Sigmoid colon (tissue), 4 donors: ENCODE results near the gene CPM.

ENCODE experiments used
- CTCF ChIP-seq, 4 experiments: fragments of 450-650 bp in 3 of 4; fragments of 200-600 bp in 1 of 4; IDR thresholded peaks; one replicate each; pipeline ENCODE4 v1.5.1; 2016 to 2019; ENCODE audit warnings: antibody characterized with exemption in 4 of 4, mild to moderate bottlenecking in 3 of 4, moderate library complexity in 2 of 4
- EP300 ChIP-seq, 4 donors: sonication (generic); formaldehyde crosslinking; IDR thresholded peaks; one replicate each; pipeline ENCODE4 v1.6.1; 2017; ENCODE audit warnings: antibody characterized with exemption in 4 of 4
- POLR2A ChIP-seq, 2 donors: fragments of 450-650 bp; IDR thresholded peaks; one replicate each; pipeline ENCODE4 v1.6.1; 2016; ENCODE audit warnings: antibody characterized with exemption in 2 of 2, mild to moderate bottlenecking in 2 of 2, moderate library complexity in 2 of 2
- POLR2AphosphoS5 ChIP-seq, 4 donors: sonication (generic); formaldehyde crosslinking; IDR thresholded peaks; one replicate each; pipeline ENCODE4 v1.6.1; 2017; ENCODE audit warnings: antibody characterized with exemption in 4 of 4

- TF ChIP-seq CTCF (IDR thresholded peaks at IDR 0.05) = no peak
- TF ChIP-seq POLR2AphosphoS5 (IDR thresholded peaks at IDR 0.05) = no peak
- no peak for TF ChIP-seq POLR2A (IDR thresholded peaks at IDR 0.05)
- no peak for TF ChIP-seq EP300 (IDR thresholded peaks at IDR 0.05)
These were observed 21.8 kb upstream of the CPM start for GRCh38 chr12:68954811-68955210.
